Ovary (tissue), 3 donors: ENCODE data around the gene FRMD4A.

Experiments
- EP300 ChIP-seq: sonication (generic); formaldehyde crosslinking; IDR thresholded peaks from one replicate; pipeline ENCODE4 v1.6.1; 2017; ENCODE audit warnings: antibody characterized with exemption
- POLR2A ChIP-seq: fragments of 450-650 bp; IDR thresholded peaks from one replicate; pipeline ENCODE4 v1.6.1; 2017; ENCODE audit warnings: antibody characterized with exemption, mild to moderate bottlenecking, moderate library complexity
- TF ChIP-seq, protein P1 (sequence below), 3 donors: fragments of 450-650 bp in 2 of 3; fragments of 200-600 bp in 1 of 3; IDR thresholded peaks; one replicate each; pipeline versions ENCODE4 v1.5.1 to v1.8.0; 2016 to 2022; ENCODE audit warnings: antibody characterized with exemption in 3 of 3, mild to moderate bottlenecking in 1 of 3
- donor health status: DM: no; HTN: no; CAD: no.

DNA sequence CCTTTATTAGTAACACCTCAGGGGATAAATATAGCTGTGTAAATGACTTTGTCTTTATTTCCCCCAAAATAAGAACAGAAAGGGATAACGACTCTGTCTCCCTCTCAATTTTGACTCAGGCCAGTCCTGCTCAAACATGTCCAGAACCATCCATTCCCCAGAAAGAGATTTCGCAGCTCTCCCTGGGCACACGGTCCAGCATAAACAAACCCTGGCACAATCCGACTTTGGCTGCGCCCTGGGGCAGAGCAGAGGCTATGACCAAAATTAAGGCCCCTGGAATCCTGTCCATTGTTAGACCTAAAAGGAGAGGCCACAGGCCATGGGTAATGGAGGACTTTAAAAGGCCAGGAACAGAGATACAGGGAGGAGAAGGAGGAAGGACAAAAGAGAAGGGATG lies 644.8 kb downstream of the FRMD4A start:
- TF ChIP-seq, protein P1, sequence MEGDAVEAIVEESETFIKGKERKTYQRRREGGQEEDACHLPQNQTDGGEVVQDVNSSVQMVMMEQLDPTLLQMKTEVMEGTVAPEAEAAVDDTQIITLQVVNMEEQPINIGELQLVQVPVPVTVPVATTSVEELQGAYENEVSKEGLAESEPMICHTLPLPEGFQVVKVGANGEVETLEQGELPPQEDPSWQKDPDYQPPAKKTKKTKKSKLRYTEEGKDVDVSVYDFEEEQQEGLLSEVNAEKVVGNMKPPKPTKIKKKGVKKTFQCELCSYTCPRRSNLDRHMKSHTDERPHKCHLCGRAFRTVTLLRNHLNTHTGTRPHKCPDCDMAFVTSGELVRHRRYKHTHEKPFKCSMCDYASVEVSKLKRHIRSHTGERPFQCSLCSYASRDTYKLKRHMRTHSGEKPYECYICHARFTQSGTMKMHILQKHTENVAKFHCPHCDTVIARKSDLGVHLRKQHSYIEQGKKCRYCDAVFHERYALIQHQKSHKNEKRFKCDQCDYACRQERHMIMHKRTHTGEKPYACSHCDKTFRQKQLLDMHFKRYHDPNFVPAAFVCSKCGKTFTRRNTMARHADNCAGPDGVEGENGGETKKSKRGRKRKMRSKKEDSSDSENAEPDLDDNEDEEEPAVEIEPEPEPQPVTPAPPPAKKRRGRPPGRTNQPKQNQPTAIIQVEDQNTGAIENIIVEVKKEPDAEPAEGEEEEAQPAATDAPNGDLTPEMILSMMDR (IDR thresholded peaks at IDR 0.05) = no peak
- TF ChIP-seq EP300 (no peak), POLR2A (no peak)
